Common myeloid progenitor, CD34-positive (primary cell): Measurements from ENCODE around the gene MUC12. TPM values are rescaled to one million over a fixed set of nuclear protein-coding genes. Genes with fewer than 3 reads are reported as not detected.
"Not testable (repeated sequence)": the region's sequence is repeated elsewhere in the genome, so short reads cannot be mapped to it uniquely, and the experiment has no call there.

Experiments
- CTCF ChIA-PET: fragments of 350-600 bp; sonication (Branson Sonifier 250); formaldehyde crosslinking; loops from one replicate; lab custom pipeline; 2021; ENCODE audit warnings: antibody characterized with exemption; lab: Charles Lee
- POLR2A ChIA-PET: fragments of 350-600 bp; sonication (Branson Sonifier 250); formaldehyde crosslinking; loops from one replicate; lab custom pipeline; 2021; ENCODE audit warnings: antibody characterized with exemption; lab: Charles Lee
- DNase-seq, 3 donors: peaks; one replicate each; pipeline versions ENCODE4 v3.0.0 to v3.0.0-alpha.2; 2013
- H3K27ac ChIP-seq, 2 experiments: 1 replicate in 1 of 2; 2 replicates in 1 of 2; pipeline ENCODE4 v1.7.0; 2013; ENCODE audit warnings: inconsistent platforms in 2 of 2, low read length in 2 of 2, mild to moderate bottlenecking in 2 of 2, low read depth in 1 of 2, moderate library complexity in 1 of 2; ENCODE audit not compliant: severe bottlenecking in 2 of 2, insufficient read depth in 1 of 2, poor library complexity in 1 of 2
- H3K27me3 ChIP-seq, 5 experiments: replicated peaks in 2 of 5; 1 replicate in 3 of 5; 2 replicates in 2 of 5; pipeline versions ENCODE4 v1.6.1 to v1.7.0; 2013; ENCODE audit warnings: low read length in 4 of 5, mild to moderate bottlenecking in 2 of 5, moderate library complexity in 2 of 5, inconsistent platforms in 1 of 5; ENCODE audit not compliant: insufficient read depth in 5 of 5, control insufficient read depth in 4 of 5
- H3K36me3 ChIP-seq, 4 experiments: 1 replicate in 2 of 4; 2 replicates in 2 of 4; pipeline versions ENCODE4 v1.6.1 to v1.7.0; 2013; ENCODE audit warnings: low read length in 3 of 4, control low read depth in 1 of 4, mild to moderate bottlenecking in 1 of 4; ENCODE audit not compliant: control insufficient read depth in 4 of 4, insufficient read depth in 4 of 4
- H3K4me1 ChIP-seq, 4 experiments: 1 replicate in 3 of 4; 2 replicates in 1 of 4; pipeline versions ENCODE4 v1.6.1 to v1.7.1; 2013; ENCODE audit warnings: low read length in 3 of 4, mild to moderate bottlenecking in 3 of 4, control low read depth in 1 of 4, inconsistent platforms in 1 of 4, moderate library complexity in 1 of 4; ENCODE audit not compliant: control insufficient read depth in 4 of 4, insufficient read depth in 4 of 4; ENCODE audit errors: control extremely low read depth in 1 of 4
- H3K4me3 ChIP-seq, 7 experiments: 1 replicate in 4 of 7; 2 replicates in 3 of 7; pipeline versions ENCODE4 v1.5.1 to v1.7.0; 2013; ENCODE audit warnings: mild to moderate bottlenecking in 7 of 7, low read length in 6 of 7, moderate library complexity in 6 of 7, inconsistent platforms in 2 of 7, low read depth in 2 of 7, control low read depth in 1 of 7; ENCODE audit not compliant: insufficient read depth in 4 of 7, control insufficient read depth in 1 of 7; ENCODE audit errors: extremely low read depth in 1 of 7
- H3K9me3 ChIP-seq, 5 experiments: 1 replicate in 4 of 5; 2 replicates in 1 of 5; pipeline versions ENCODE4 v1.6.1 to v1.7.1; 2013; ENCODE audit warnings: low read length in 4 of 5, mild to moderate bottlenecking in 2 of 5, inconsistent platforms in 1 of 5, low read depth in 1 of 5, moderate library complexity in 1 of 5; ENCODE audit not compliant: control insufficient read depth in 4 of 5, insufficient read depth in 2 of 5; ENCODE audit errors: control extremely low read depth in 1 of 5
- WGBS: methylation state at CpG from one replicate; pipeline ENCODE4 v1.1.5; 2013; ENCODE audit not compliant: insufficient coverage; 5-methylcytosine and 5-hydroxymethylcytosine counted together
- polyA plus RNA-seq: library from polyadenylated mRNA; unstranded; fragments of 120-200 nt; gene quantifications from one replicate; pipeline ENCODE4 v1.2.1, GENCODE V29; 2013

Gene MUC12, protein sequence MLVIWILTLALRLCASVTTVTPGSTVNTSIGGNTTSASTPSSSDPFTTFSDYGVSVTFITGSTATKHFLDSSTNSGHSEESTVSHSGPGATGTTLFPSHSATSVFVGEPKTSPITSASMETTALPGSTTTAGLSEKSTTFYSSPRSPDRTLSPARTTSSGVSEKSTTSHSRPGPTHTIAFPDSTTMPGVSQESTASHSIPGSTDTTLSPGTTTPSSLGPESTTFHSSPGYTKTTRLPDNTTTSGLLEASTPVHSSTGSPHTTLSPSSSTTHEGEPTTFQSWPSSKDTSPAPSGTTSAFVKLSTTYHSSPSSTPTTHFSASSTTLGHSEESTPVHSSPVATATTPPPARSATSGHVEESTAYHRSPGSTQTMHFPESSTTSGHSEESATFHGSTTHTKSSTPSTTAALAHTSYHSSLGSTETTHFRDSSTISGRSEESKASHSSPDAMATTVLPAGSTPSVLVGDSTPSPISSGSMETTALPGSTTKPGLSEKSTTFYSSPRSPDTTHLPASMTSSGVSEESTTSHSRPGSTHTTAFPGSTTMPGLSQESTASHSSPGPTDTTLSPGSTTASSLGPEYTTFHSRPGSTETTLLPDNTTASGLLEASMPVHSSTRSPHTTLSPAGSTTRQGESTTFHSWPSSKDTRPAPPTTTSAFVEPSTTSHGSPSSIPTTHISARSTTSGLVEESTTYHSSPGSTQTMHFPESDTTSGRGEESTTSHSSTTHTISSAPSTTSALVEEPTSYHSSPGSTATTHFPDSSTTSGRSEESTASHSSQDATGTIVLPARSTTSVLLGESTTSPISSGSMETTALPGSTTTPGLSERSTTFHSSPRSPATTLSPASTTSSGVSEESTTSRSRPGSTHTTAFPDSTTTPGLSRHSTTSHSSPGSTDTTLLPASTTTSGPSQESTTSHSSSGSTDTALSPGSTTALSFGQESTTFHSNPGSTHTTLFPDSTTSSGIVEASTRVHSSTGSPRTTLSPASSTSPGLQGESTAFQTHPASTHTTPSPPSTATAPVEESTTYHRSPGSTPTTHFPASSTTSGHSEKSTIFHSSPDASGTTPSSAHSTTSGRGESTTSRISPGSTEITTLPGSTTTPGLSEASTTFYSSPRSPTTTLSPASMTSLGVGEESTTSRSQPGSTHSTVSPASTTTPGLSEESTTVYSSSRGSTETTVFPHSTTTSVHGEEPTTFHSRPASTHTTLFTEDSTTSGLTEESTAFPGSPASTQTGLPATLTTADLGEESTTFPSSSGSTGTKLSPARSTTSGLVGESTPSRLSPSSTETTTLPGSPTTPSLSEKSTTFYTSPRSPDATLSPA (N-terminal part only)
- 2.0 TPM for polyA plus RNA-seq

DNA sequence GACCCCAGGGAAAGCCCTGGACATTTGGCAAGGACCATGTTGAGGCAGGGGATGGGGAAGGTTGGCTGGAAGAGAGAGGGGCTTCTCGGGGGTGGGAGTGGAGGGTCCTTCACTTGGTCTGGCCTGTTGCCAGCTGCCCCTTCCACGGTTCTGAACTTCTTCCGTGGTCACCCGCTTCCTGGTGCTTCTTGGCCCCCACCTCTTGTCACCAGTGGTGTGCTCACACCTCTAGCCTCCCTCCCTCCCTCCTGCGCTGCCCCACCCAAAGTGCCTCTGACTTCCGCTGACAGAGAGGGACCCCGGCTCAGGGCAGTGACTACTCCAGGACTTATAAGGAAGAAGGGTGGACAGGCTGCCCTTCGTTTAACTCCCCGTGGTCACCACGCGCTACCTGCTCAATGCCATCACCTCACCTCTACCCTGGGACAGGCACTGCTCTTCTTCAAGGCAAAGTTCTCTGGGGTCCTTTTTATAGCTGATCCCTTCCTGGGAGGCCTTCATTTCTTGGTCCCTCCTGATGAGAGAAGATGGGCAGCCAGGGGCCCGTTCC lies at the start of gene MUC12:
MUC12 (plus strand) TSS at position 500 of the 550 bp plus-strand sequence. CDS start 58 bp downstream, outside the sequence.
- 71% methylated on average over 9 of the region's 12 CpGs for WGBS
- Histone ChIP-seq H3K4me1 (peaks cover 0 to 18% (median 12%) of the 10 kb centered on the region in 4 experiments), H3K27ac (no peak within 1 kb of the TSS), H3K36me3 (no peaks in the 10 kb centered on the region), H3K27me3 (peaks cover 4 to 79% (median 28%) of the 10 kb centered on the region in 5 experiments), H3K9me3 (peaks cover 0 to 8% (median 2%) of the 10 kb centered on the region in 5 experiments), H3K4me3 (no peak within 1 kb of the TSS)
- ChIA-PET POLR2A (no interaction called here), CTCF (interaction anchor here (1.4 kb wide), 1 partner anchor 108 kb away, joined by 3 read pairs; no protein-coding TSS in a partner anchor)
- no peak for DNase-seq

DNA sequence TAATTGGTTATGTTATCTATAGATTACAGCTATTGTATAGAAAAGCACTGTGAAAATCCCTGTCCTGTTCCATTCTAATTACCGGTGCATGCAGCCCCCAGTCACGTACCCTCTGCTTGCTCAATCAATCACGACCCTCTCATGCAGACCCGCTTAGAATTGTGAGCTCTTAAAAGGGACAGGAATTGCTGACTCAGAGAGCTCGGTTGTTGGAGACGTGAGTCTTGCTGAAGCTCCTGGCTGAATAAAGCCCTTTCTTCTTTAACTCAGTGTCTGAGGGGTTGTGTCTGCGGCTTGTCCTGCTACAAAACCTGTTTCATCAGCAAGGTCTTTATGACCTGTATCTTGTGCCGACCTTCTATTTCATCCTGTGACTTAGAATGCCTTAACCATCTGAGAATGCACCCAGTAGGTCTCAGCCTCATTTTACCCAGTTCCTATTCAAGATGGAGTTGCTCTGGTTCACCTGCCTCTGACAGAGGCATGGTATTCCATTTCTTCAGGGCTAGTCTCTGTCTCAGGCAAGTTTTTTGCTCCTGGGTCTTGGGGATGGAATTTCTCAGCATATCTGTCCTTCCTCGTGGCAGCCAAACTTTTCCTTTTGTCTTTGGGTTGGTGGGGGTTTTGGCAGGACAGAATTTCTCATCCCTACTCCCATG lies 49.5 kb upstream of the MUC12 start:
- H3K27ac ChIP-seq, H3K4me1 ChIP-seq, H3K4me3 ChIP-seq, H3K36me3 ChIP-seq, CTCF ChIA-PET, H3K9me3 ChIP-seq, DNase-seq, POLR2A ChIA-PET, H3K27me3 ChIP-seq: not testable (repeated sequence)
- WGBS = 93% methylated on average over 8 of the region's 9 CpGs

DNA sequence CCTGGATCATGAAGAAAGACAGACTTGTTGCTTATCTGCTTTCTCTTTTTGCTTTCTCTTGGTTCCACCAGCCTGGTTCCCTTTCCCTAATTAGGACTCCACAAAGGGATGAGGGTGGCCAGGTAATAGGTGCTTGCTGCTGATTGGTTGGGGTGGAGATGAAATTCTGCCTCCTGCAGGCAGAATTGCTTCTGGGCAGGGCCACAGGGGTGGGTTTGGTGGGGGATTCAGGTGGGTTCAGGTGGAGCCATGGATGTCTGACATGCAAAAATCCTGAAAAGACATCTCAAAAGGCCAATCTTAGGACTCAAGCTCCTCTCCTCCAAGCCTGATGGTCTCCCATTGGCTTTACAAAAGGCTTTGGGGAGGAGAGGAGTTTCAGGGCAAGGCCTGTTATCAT lies 48.3 kb upstream of the MUC12 start:
- H3K27ac ChIP-seq = no peak overlapping the region
- H3K4me1 ChIP-seq = no peaks in the 10 kb centered on the region
- no peak overlapping the region for H3K4me3 ChIP-seq
- H3K27me3 ChIP-seq = peaks cover 0 to 7% (median 3%) of the 10 kb centered on the region in 5 experiments
- H3K9me3 ChIP-seq = peaks cover 0 to 2% (median 0%) of the 10 kb centered on the region in 5 experiments
- DNase-seq = no peak
- CTCF ChIA-PET = no interaction called here
- no peaks in the 10 kb centered on the region for H3K36me3 ChIP-seq
- POLR2A ChIA-PET = no interaction called here

DNA sequence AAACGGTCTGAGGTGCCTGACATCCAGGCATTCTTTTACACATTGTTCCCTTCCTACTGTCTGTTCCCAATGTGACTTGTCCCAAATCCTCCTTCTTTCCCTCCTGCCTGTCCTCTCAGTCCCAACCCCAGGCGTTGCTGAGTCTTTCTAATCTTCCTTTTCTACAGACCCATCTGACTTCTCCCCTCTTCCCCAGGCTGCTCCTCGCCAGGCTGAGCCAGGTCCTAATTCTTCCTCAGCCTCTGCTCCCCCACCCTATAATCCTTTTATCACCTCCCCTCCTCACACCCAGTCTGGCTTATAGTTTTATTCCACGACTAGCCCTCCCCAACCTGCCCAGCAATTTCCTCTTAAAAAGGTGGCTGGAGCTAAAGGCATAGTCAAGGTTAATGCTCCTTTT lies 45.7 kb upstream of the MUC12 start:
- H3K27me3 ChIP-seq, DNase-seq, H3K27ac ChIP-seq, H3K36me3 ChIP-seq, H3K4me1 ChIP-seq, H3K4me3 ChIP-seq, POLR2A ChIA-PET, H3K9me3 ChIP-seq, CTCF ChIA-PET: not testable (repeated sequence)
- 68% methylated on average over 2 of the region's 4 CpGs for WGBS

DNA sequence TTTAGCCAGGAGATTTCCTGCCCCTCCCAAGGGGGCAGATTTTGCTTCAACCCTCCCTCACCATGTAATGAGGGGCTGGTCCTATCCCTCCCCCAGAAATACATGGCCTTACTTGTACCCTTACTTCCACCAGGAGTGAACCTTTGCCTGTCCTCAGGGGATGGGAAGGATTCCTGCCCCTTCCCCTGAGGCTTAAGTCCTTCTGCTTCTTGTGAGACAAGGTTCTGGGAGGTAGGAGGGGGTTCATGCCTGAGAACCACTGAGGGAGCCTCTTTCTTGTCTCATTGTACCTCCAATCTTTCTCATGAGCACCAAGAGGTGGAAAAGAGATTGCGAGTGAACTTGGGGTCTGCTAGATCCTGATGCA lies 39.6 kb upstream of the MUC12 start:
- Histone ChIP-seq H3K9me3 (peaks cover 0 to 4% (median 0%) of the 10 kb centered on the region in 5 experiments), H3K4me3 (no peak overlapping the region), H3K4me1 (no peaks in the 10 kb centered on the region), H3K36me3 (no peaks in the 10 kb centered on the region), H3K27ac (no peak overlapping the region), H3K27me3 (peaks cover 0 to 10% (median 2%) of the 10 kb centered on the region in 5 experiments)
- CTCF ChIA-PET = no interaction called here
- DNase-seq = no peak
- WGBS = no CpG with 5 or more reads among the region's 1 CpG
- POLR2A ChIA-PET = no interaction called here

DNA sequence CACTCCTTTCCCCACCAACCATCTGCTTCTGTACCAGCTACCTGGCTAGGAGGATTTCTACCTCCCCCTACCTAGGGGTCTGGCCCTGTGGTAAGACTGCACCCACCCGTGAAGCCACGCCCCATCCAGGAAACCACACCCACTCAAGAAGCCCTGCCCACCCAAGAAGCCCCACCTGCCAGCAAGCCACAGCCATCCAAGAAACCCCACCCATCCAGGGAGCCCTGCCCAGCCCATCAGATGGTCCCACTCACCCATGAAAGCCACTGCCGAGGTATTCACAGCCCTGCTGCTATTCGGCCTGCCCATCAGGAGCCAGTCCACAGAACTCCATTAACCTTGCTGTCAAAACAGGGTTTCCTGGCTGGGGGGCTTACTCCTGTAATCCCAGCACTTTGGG lies 35.6 kb upstream of the MUC12 start:
- Histone ChIP-seq H3K9me3 (peaks cover 0 to 4% (median 0%) of the 10 kb centered on the region in 5 experiments), H3K27ac (no peak overlapping the region), H3K36me3 (no peaks in the 10 kb centered on the region), H3K4me3 (no peak overlapping the region), H3K27me3 (peaks cover 0 to 10% (median 2%) of the 10 kb centered on the region in 5 experiments), H3K4me1 (no peaks in the 10 kb centered on the region)
- CTCF ChIA-PET = no interaction called here
- POLR2A ChIA-PET = no interaction called here
- no peak for DNase-seq
- WGBS = 81% methylated on average over 2 of the region's 4 CpGs
